H1 (cell line): Measurements from ENCODE around the gene FGL2. TPM values are rescaled to one million over a fixed set of nuclear protein-coding genes. Genes with fewer than 3 reads are reported as not detected.

ENCODE experiments used
- CTCF ChIP-seq, 3 experiments: IDR thresholded peaks; 1 replicate in 2 of 3; 2 replicates in 1 of 3; pipeline versions ENCODE4 v1.5.1 to v1.6.1; 2011; ENCODE audit warnings: low read length in 3 of 3, mild to moderate bottlenecking in 3 of 3, inconsistent platforms in 2 of 3, low read depth in 1 of 3, moderate library complexity in 1 of 3; ENCODE audit not compliant: insufficient read depth in 1 of 3; ENCODE audit errors: control extremely low read depth in 1 of 3
- E2F6 ChIP-seq: IDR thresholded peaks from 2 replicates; pipeline ENCODE4 v1.6.1; 2012; ENCODE audit warnings: inconsistent platforms
- KDM5A ChIP-seq: fragments of 200-600 bp; IDR thresholded peaks from 2 replicates; pipeline ENCODE4 v1.7.1; 2012; ENCODE audit warnings: mild to moderate bottlenecking, low read length, inconsistent platforms, mixed read lengths
- polyA plus RNA-seq, 7 experiments: library from polyadenylated mRNA; depleted of rRNA in 3 of 7; stranded (reverse) in 5 of 7; unstranded in 2 of 7; fragments of >200 nt in 5 of 7; fragments of 200-250 nt in 2 of 7; gene quantifications; 1 replicate in 5 of 7; 2 replicates in 1 of 7; 4 replicates in 1 of 7; pipeline versions ENCODE4 v1.2.1 to v1.2.3, GENCODE V29; 2011 to 2013; ENCODE audit warnings: missing spikeins in 2 of 7, mixed read lengths in 2 of 7
- total RNA-seq: library from RNA; stranded (reverse); fragmentation: NEBNext Ultra II Directional; extraction: Animal tissue kit (Norgen Biotek cat#: 25700); gene quantifications from 2 replicates; pipeline ENCODE4 v1.2.1, GENCODE V29; 2021

Gene FGL2
- total and polyA plus RNA-seq, 2 of the 8 experiments (the other 6 are each of a cell fraction or from before 2014, with no cell fraction given): not detected

GRCh38 chr7:77182261-77182660, 17.4 kb downstream of the FGL2 start (continued):
- TF ChIP-seq CTCF (IDR thresholded peaks at IDR 0.05; ENCODE audit: control extremely low read depth in 1 of 3, insufficient read depth in 1 of 3, low read depth in 1 of 3, low read length in 3 of 3): no peak
- TF ChIP-seq KDM5A: no peak
- no peak for TF ChIP-seq E2F6
